Heart right ventricle (tissue), 16 donors: Measurements from ENCODE around the gene AGMAT. TPM values are rescaled to one million over a fixed set of nuclear protein-coding genes. Genes with fewer than 3 reads are reported as not detected.
A peak's percentile ranks its signal among the peaks of the same experiment; 100 is the strongest.

Source experiments
- ATAC-seq, 8 donors: fragments of 200-7000 bp; cut with Tn5 transposase; one replicate each; pipeline ENCODE4 v1.9.1; 2020; ENCODE audit warnings: mild to moderate bottlenecking in 8 of 8, moderate library complexity in 8 of 8, moderate number of reproducible peaks in 1 of 8
- DNase-seq, 2 donors: peaks; one replicate each; pipeline ENCODE4 v3.0.0-alpha.2; 2020
- H3K27ac ChIP-seq, 10 donors: fragments of 200-600 bp; sonication (generic) in 2 of 10; one replicate each; pipeline versions ENCODE4 v1.5.0 to v1.8.0; 2020 to 2022; ENCODE audit warnings: mild to moderate bottlenecking in 3 of 10
- H3K27me3 ChIP-seq, 7 donors: fragments of 200-600 bp; one replicate each; pipeline ENCODE4 v1.8.0; 2021 to 2022; ENCODE audit warnings: mild to moderate bottlenecking in 2 of 7
- H3K36me3 ChIP-seq, 9 donors: fragments of 200-600 bp; sonication (generic) in 1 of 9; one replicate each; pipeline versions ENCODE4 v1.5.0 to v1.8.0; 2020 to 2022; ENCODE audit warnings: mild to moderate bottlenecking in 2 of 9
- H3K4me1 ChIP-seq, 9 donors: fragments of 200-600 bp; sonication (generic) in 1 of 9; one replicate each; pipeline versions ENCODE4 v1.5.0 to v1.8.0; 2020 to 2022; ENCODE audit warnings: mild to moderate bottlenecking in 4 of 9
- H3K4me3 ChIP-seq, 10 donors: fragments of 200-600 bp; sonication (generic) in 2 of 10; one replicate each; pipeline versions ENCODE4 v1.5.0 to v1.8.0; 2020 to 2022; ENCODE audit warnings: mild to moderate bottlenecking in 7 of 10, moderate library complexity in 2 of 10
- H3K9me3 ChIP-seq, 11 donors: fragments of 200-600 bp in 10 of 11; sonication (generic) in 2 of 11; one replicate each; pipeline versions ENCODE4 v1.5.0 to v1.8.0; 2013 to 2022; ENCODE audit warnings: mild to moderate bottlenecking in 2 of 11, control low read depth in 1 of 11, moderate library complexity in 1 of 11
- WGBS, 2 donors: extraction: QIAGEN DNeasy Blood & Tissue Kit; methylation state at CpG; one replicate each; pipeline ENCODE4 v1.1.7; 2013; ENCODE audit warnings: inconsistent platforms in 1 of 2; 5-methylcytosine and 5-hydroxymethylcytosine counted together
- intact Hi-C, 10 donors: fragments of 100-400 bp; cut with DNase I; formaldehyde crosslinking; loops; one replicate each; pipeline versions ENCODE4 v1.11.1 to v1.14.2; 2022
- long read RNA-seq, 3 donors: library from polyadenylated mRNA; unstranded; transcript quantifications; one replicate each; pipeline ENCODE4 v2.0.0, GENCODE V29; 2020 to 2021
- polyA plus RNA-seq, 2 donors: library from polyadenylated mRNA; stranded (reverse); fragments of 200-250 nt; gene quantifications; one replicate each; pipeline ENCODE4 v1.2.3, GENCODE V29; 2013
- total RNA-seq, 10 donors: library from RNA; stranded (reverse); fragmentation: NEBNext Ultra II Directional in 3 of 10; extraction: Animal tissue kit (Norgen Biotek cat#: 25700) in 3 of 10; gene quantifications; one replicate each; pipeline versions ENCODE4 v1.2.1 to v1.2.4, GENCODE V29; 2021 to 2023
- TF ChIP-seq, protein P1 (sequence below), 9 donors: fragments of 200-600 bp; sonication (generic) in 2 of 9; IDR thresholded peaks; one replicate each; pipeline versions ENCODE4 v1.5.0 to v1.8.0; 2021 to 2022; ENCODE audit warnings: antibody characterized with exemption in 9 of 9, mild to moderate bottlenecking in 5 of 9, moderate library complexity in 1 of 9
- donor health status: Arrhythmogenic right ventricular cardiomyopathy.
- donor health status: ischemic (EF 13 %, LVEDD 7.1; RV severe dilation, severe dysfunction).
- donor health status: healthy with polysubstance abuse.
- donor health status: DM: no; HTN: yes; CAD: no.
- donor health status: DM: no; HTN: no; CAD: no.
- donor health status: ischemic (EF 25% LVEDD 6.9; RV normal size, moderate dysfunction).
- donor health status: ischemic (EF 25% LVEDD 5.7; RV mildly dilated, moderate dysfunction).
- donor health status: healthy.
- donor health status: DM: yes; HTN: yes; CAD: no.
- donor health status: Ischemic cardiomyopathy.
- donor health status: ischemic (EF 35%, LVEDD 5.7; RV mildly dilated, moderate dysfunction).
- donor health status: nonischemic (EF 11% LVEDD 7.7; RV severe dilation, severe dysfunction).
- donor health status: DM: yes; HTN: yes; CAD: no.
- donor health status: PGD.
- donor health status: ischemic (EF 29% LVEDD 5.4; RV normal size, mild dysfunction).
- donor health status: nonischemic (EF 23%, LVEDD 6.1; RV moderate dilation, normal function).

Gene AGMAT, protein sequence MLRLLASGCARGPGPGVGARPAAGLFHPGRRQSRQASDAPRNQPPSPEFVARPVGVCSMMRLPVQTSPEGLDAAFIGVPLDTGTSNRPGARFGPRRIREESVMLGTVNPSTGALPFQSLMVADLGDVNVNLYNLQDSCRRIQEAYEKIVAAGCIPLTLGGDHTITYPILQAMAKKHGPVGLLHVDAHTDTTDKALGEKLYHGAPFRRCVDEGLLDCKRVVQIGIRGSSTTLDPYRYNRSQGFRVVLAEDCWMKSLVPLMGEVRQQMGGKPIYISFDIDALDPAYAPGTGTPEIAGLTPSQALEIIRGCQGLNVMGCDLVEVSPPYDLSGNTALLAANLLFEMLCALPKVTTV
- total RNA-seq: under 1 TPM in 6 of 10 donors, not detected in 4; 0.13 to 0.30 (median 0.24) TPM
- under 1 TPM in 1 of 2 donors, not detected in 1; 0.06 TPM for polyA plus RNA-seq
- long read RNA-seq, donor 1: 0 reads
- long read RNA-seq, donor 2: 0 reads
- long read RNA-seq, donor 3, partial matches to known transcripts: 0 of 1 reads
- long read RNA-seq, donor 3, other reads (novel, unspliced or antisense): 0 of 1 reads

DNA sequence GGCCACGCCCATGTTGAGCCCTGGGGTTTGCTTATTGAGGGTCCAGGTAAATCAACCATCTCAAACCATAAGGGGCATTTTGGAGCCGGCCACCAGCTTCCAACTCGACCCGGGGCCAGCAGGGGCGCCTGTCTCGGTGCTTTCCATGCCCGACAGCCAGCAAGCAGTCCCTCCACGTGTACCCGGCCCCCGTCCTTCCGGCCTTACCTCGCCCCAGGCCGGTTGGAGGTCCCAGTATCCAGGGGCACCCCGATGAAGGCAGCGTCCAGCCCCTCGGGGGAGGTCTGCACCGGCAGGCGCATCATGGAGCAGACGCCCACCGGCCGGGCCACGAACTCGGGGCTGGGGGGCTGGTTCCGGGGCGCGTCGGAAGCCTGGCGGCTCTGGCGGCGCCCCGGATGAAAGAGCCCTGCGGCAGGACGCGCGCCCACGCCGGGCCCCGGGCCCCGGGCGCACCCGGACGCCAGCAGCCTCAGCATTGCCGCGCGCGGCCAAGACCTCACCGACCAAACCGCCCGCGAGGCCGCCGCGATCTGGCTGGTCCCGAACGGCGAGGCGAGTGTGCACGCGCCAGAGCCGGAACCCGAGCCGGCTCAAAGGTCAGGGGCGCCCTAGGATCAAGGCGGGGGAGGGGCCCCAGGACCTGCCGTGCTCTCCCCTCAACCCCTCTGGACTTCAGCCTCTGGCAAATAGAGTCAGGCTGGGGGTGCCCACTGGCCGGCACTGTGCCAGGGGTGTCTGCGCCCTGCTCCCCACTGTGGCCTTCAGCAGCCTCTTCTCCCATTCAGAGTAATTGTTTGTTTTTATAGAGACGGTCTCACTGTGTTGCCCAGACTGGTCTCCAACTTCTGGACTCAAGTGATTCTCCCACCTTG, at the start of gene AGMAT:
Gene AGMAT, minus strand, starts transcription at position 563 of the 875 bp plus-strand sequence. Its CDS starts 84 bp downstream, at position 479.
- ATAC-seq (peak in 7 of 8 donors; percentile 22 to 71 (median 42)), DNase-seq (peak in 1 of 2 donors; percentile 29)
- 3 to 6% methylated on average over 59 to 68 of the region's 68 CpGs for WGBS, 2 donors
- Histone ChIP-seq H3K36me3 (no peaks in the 10 kb centered on the region), H3K27me3 (peaks cover 0 to 22% (median 11%) of the 10 kb centered on the region in 7 donors), H3K27ac (peak within 1 kb of the TSS in 1 of 10 donors; percentile 75), H3K9me3 (no peaks in the 10 kb centered on the region), H3K4me3 (peak within 1 kb of the TSS in 9 of 10 donors; percentile 29 to 62 (median 49)), H3K4me1 (peaks cover 0 to 19% (median 11%) of the 10 kb centered on the region in 9 donors)
- intact Hi-C loops: no loop called here
- TF ChIP-seq, protein P1, sequence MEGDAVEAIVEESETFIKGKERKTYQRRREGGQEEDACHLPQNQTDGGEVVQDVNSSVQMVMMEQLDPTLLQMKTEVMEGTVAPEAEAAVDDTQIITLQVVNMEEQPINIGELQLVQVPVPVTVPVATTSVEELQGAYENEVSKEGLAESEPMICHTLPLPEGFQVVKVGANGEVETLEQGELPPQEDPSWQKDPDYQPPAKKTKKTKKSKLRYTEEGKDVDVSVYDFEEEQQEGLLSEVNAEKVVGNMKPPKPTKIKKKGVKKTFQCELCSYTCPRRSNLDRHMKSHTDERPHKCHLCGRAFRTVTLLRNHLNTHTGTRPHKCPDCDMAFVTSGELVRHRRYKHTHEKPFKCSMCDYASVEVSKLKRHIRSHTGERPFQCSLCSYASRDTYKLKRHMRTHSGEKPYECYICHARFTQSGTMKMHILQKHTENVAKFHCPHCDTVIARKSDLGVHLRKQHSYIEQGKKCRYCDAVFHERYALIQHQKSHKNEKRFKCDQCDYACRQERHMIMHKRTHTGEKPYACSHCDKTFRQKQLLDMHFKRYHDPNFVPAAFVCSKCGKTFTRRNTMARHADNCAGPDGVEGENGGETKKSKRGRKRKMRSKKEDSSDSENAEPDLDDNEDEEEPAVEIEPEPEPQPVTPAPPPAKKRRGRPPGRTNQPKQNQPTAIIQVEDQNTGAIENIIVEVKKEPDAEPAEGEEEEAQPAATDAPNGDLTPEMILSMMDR (IDR thresholded peaks at IDR 0.05): peak in 2 of 9 donors; percentile 10 to 40

DNA sequence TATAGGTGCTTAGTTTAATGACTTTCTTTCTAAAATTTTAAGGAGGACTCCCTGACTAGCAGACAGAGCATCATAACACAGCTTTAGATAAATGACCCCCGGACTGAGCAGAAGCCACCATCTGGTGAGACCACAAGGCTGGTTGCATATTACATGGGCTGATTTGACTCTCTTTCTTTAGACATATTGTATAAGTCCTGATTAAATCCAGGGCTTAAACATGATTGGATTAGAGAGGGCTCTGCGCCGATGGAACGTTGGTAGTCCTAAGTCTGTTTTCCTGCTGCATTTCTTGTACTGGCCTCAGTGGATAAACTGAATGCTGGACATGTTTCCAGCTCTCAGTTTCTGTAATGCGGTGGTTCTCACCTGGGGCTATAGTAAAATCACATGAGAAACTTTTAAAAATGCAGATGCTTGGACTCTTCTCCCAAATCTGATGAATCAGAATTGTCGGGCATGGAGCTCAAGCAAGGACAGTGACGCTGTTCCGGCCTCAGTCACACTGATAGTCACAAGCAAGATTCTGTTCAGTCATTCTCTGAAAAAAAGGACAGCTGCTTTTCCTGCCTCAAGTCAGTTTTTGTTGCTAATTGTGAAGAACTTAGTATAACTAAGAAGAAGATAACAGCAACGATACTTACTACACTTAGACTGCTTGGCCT, 49.0 kb upstream of the AGMAT start:
- Histone ChIP-seq H3K36me3 (peaks cover 0 to 100% (median 53%) of the 10 kb centered on the region in 9 donors), H3K4me1 (peaks cover 0 to 5% (median 0%) of the 10 kb centered on the region in 9 donors), H3K4me3 (no peak overlapping the region), H3K27ac (no peak overlapping the region), H3K27me3 (no peaks in the 10 kb centered on the region), H3K9me3 (no peaks in the 10 kb centered on the region)
- 92 to 94% methylated on average over 9 of the region's 9 CpGs for WGBS, 2 donors
- TF ChIP-seq, protein P1 (IDR thresholded peaks at IDR 0.05): no peak
- DNase-seq (no peak), ATAC-seq (no peak)
- intact Hi-C loops: no loop called here

DNA sequence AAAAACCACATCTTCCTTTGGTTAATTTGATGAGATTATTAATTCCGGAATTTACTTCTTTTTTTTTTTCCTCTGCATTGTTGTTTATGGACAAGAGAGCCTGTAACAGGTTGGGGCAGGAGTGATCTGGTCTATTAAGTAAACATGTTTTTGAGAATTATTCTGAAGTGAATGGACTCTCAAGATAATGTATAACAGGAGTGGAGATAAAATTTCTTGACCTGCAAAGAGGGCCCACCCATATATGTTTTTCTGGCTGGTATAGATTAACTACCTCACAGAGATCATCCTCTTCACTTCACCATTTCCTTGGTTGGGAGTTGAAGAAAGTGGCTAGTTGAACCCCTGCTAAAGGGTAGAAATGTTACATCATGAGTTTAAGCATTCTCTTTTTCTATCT, 43.2 kb upstream of the AGMAT start:
- intact Hi-C loops: no loop called here
- H3K4me3 ChIP-seq: no peak overlapping the region
- peaks cover 0 to 66% (median 17%) of the 10 kb centered on the region in 9 donors for H3K36me3 ChIP-seq
- TF ChIP-seq, protein P1 (IDR thresholded peaks at IDR 0.05): no peak
- DNase-seq: no peak
- H3K9me3 ChIP-seq: no peaks in the 10 kb centered on the region
- no peaks in the 10 kb centered on the region for H3K27me3 ChIP-seq
- ATAC-seq: no peak
- WGBS, 2 donors: 71 to 73% methylated on average over 1 of the region's 1 CpG
- H3K4me1 ChIP-seq: peaks cover 0 to 59% (median 38%) of the 10 kb centered on the region in 9 donors
- peak overlapping the region in 2 of 10 donors; percentile 18 to 34 for H3K27ac ChIP-seq
